ENCODE data around the gene PCGF5. TPM values are rescaled to one million over a fixed set of nuclear protein-coding genes. Genes with fewer than 3 reads are reported as not detected.
"Not testable (repeated sequence)": the region's sequence is repeated elsewhere in the genome, so short reads cannot be mapped to it uniquely, and the experiment has no call there.

The PCGF5 gene
- total RNA-seq, 1 donor from 2014 or later = 45.4 TPM

DNA sequence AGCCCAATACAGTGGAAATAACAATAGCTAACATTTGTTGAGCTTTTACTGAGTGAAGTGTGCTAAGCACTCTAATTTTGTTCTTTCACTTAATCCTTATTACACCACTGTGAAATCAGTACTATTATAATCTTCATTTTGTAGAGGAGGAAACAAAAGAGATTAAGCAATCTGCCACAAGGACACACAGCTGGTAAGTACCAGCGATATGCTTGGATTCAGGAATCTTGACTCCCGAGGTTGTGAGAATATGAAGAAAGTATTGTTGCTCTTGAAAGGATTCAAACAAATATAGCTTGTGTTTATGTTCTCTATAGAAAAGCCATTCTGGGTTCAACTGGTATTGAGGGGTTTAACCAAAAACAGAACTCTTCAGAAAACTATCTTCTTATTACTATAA is 96.0 kb downstream of the PCGF5 start:
- Histone ChIP-seq H3K4me1 (peaks cover 6% of the 10 kb centered on the region), H3K36me3 (no peaks in the 10 kb centered on the region), H3K27me3 (no peaks in the 10 kb centered on the region), H3K27ac (no peak overlapping the region), H3K9me3 (no peaks in the 10 kb centered on the region), H3K4me3 (no peak overlapping the region)
- no peak for TF ChIP-seq POLR2A (IDR thresholded peaks at IDR 0.05)
- TF ChIP-seq, protein P1, sequence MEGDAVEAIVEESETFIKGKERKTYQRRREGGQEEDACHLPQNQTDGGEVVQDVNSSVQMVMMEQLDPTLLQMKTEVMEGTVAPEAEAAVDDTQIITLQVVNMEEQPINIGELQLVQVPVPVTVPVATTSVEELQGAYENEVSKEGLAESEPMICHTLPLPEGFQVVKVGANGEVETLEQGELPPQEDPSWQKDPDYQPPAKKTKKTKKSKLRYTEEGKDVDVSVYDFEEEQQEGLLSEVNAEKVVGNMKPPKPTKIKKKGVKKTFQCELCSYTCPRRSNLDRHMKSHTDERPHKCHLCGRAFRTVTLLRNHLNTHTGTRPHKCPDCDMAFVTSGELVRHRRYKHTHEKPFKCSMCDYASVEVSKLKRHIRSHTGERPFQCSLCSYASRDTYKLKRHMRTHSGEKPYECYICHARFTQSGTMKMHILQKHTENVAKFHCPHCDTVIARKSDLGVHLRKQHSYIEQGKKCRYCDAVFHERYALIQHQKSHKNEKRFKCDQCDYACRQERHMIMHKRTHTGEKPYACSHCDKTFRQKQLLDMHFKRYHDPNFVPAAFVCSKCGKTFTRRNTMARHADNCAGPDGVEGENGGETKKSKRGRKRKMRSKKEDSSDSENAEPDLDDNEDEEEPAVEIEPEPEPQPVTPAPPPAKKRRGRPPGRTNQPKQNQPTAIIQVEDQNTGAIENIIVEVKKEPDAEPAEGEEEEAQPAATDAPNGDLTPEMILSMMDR (IDR thresholded peaks at IDR 0.05) = no peak
- no peak for TF ChIP-seq POLR2AphosphoS5 (IDR thresholded peaks at IDR 0.05; ENCODE audit: insufficient read depth in 1 of 2, low read depth in 1 of 2)
- DNase-seq (ENCODE audit: extremely low spot score in 2 of 2) = no peak
- intact Hi-C loops (cut with DNase I) = no loop called here

DNA sequence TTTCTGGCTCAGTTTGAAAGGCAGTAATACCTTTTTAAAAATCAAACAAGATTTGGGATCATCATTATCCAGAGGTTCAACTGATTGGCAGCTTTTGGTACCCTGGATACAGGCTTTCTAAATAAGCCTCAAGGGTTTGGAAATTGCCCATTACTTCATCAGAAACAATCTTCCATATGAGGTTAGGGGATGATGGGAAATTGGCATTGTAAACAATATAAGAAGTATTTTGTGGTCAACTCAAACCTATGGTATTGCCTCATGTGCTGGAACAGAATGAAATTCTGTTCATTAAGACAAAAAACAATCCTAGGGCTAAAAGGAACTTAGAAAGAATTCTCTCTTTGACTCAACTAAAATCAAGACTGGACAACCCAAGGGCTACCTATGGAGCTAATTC is 97.1 kb downstream of the PCGF5 start:
- H3K27ac ChIP-seq = no peak overlapping the region

DNA sequence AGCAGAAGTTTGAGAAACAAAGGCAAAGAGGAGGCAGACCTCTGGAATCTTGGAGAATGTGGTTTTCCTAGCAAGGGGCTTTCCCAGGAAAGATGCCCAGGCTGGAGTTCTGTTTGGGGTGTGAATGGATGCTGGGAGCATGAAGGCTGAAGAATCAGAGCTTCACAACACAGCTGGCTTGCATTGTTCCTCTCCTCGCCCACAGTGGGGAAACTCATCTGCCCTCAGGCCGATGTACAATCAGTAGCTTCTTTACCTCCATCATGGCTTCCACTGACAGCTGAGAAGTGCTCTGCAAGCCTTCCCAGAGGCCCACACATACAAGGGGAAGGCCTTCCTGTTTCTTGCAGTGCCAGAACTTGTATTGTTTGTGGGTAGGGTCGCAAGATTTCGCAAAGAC is 98.9 kb downstream of the PCGF5 start:
- Histone ChIP-seq H3K36me3 (no peaks in the 10 kb centered on the region), H3K27ac (no peak overlapping the region), H3K4me3 (no peak overlapping the region), H3K9me3 (no peaks in the 10 kb centered on the region), H3K4me1 (peaks cover 1% of the 10 kb centered on the region), H3K27me3 (no peaks in the 10 kb centered on the region)
- DNase-seq (ENCODE audit: extremely low spot score in 2 of 2) = no peak
- TF ChIP-seq POLR2A (IDR thresholded peaks at IDR 0.05) = no peak
- TF ChIP-seq, protein P1 (IDR thresholded peaks at IDR 0.05) = no peak
- TF ChIP-seq POLR2AphosphoS5 (IDR thresholded peaks at IDR 0.05; ENCODE audit: insufficient read depth in 1 of 2, low read depth in 1 of 2) = no peak
- intact Hi-C loops (cut with DNase I) = no loop called here

More for the DNA sequence above, 97.1 kb downstream of the PCGF5 start:
- DNase-seq (ENCODE audit: extremely low spot score in 2 of 2) = no peak
- H3K4me1 ChIP-seq = peaks cover 6% of the 10 kb centered on the region
- TF ChIP-seq POLR2A (IDR thresholded peaks at IDR 0.05) (no peak), POLR2AphosphoS5 (IDR thresholded peaks at IDR 0.05; ENCODE audit: insufficient read depth in 1 of 2, low read depth in 1 of 2) (no peak)
- TF ChIP-seq, protein P1 (IDR thresholded peaks at IDR 0.05) = no peak
- no peaks in the 10 kb centered on the region for H3K9me3 ChIP-seq
- H3K27me3 ChIP-seq = no peaks in the 10 kb centered on the region
- H3K4me3 ChIP-seq = no peak overlapping the region
- intact Hi-C loops (cut with DNase I) = no loop called here
- no peaks in the 10 kb centered on the region for H3K36me3 ChIP-seq

DNA sequence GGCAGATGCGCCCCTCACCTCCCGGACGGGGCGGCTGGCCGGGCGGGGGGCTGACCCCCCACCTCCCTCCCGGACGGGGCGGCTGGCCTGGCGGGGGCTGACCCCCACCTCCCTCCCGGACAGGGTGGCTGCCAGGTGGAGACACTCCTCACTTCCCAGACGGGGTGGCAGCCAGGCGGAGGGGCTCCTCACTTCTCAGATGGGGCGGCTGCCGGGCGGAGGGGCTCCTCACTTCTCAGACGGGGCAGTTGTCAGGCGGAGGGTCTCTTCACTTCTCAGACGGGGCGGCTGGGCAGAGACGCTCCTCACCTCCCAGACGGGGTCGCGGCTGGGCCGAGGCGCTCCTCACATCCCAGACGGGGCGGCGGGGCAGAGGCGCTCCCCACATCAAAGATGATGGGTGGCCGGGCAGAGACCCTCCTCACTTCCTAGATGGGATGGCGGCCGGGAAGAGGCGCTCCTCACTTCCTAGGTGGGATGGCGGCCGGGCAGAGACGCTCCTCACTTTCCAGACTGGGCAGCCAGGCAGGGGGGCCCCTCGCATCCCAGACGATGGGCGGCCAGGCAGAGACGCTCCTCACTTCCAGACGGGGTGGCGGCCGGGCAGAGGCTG is 102.9 kb downstream of the PCGF5 start:
- H3K27ac ChIP-seq; DNase-seq (ENCODE audit: extremely low spot score in 2 of 2); H3K4me3 ChIP-seq; H3K9me3 ChIP-seq; H3K27me3 ChIP-seq; H3K4me1 ChIP-seq; H3K36me3 ChIP-seq; intact Hi-C loops (cut with DNase I): not testable (repeated sequence)

DNA sequence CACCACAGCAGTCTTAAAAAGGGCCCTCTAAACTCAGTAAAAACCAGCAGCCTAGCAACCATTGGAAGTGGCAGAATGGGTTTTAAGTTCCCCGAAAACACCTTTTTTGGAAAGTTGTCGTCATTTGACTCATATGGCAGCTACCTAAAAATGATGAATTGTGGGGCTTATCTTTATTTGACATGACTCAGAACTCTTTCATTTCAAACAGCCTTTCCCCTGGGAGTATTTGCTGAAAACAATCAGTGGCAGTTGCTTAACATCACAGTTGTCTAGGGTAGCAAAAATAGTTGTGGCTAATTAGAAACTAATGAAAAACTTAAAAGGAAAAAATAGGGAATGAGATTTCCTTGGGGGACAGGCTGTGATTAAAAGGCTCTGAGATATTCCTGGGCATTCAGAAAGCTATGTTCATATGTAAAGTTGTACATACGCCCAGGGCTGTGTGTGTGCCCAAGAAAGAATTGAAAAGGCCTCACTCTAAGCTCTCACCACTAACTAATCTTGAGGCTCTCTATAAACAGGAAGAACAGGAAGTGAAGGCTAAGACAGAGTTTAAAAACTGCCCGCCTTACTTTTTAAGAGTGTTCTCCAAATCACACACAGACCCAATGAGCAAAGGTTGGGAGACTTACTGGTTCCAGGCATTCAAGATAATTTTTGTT is 108.0 kb downstream of the PCGF5 start:
- Histone ChIP-seq H3K4me1 (no peaks in the 10 kb centered on the region), H3K4me3 (no peak overlapping the region), H3K9me3 (no peaks in the 10 kb centered on the region), H3K27ac (no peak overlapping the region), H3K36me3 (no peaks in the 10 kb centered on the region), H3K27me3 (no peaks in the 10 kb centered on the region)
- DNase-seq (ENCODE audit: extremely low spot score in 2 of 2) = no peak
- TF ChIP-seq POLR2AphosphoS5 (IDR thresholded peaks at IDR 0.05; ENCODE audit: insufficient read depth in 1 of 2, low read depth in 1 of 2) (no peak), POLR2A (IDR thresholded peaks at IDR 0.05) (no peak)
- TF ChIP-seq, protein P1 (IDR thresholded peaks at IDR 0.05) = no peak
- intact Hi-C loops (cut with DNase I) = no loop called here

Other genes starting within 250 kb of the PCGF5 start
- gene HECTD2, start 189.7 kb downstream of the PCGF5 start, total RNA-seq = 13.3 TPM